ENCODE data around the gene KDM8. TPM values are rescaled to one million over a fixed set of nuclear protein-coding genes. Genes with fewer than 3 reads are reported as not detected.

KDM8 gene
- total RNA-seq, 4 donors from 2014 or later, result 2.0 to 4.6 (median 2.6) TPM

GRCh38 chr16:27229891-27230470 is 26.7 kb downstream of the KDM8 start:
- TF ChIP-seq, protein P1, sequence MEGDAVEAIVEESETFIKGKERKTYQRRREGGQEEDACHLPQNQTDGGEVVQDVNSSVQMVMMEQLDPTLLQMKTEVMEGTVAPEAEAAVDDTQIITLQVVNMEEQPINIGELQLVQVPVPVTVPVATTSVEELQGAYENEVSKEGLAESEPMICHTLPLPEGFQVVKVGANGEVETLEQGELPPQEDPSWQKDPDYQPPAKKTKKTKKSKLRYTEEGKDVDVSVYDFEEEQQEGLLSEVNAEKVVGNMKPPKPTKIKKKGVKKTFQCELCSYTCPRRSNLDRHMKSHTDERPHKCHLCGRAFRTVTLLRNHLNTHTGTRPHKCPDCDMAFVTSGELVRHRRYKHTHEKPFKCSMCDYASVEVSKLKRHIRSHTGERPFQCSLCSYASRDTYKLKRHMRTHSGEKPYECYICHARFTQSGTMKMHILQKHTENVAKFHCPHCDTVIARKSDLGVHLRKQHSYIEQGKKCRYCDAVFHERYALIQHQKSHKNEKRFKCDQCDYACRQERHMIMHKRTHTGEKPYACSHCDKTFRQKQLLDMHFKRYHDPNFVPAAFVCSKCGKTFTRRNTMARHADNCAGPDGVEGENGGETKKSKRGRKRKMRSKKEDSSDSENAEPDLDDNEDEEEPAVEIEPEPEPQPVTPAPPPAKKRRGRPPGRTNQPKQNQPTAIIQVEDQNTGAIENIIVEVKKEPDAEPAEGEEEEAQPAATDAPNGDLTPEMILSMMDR (IDR thresholded peaks at IDR 0.05), result no peak
- DNase-seq (ENCODE audit: low spot score), result no peak
- ATAC-seq (ENCODE audit: low FRiP score), result no peak

DNA sequence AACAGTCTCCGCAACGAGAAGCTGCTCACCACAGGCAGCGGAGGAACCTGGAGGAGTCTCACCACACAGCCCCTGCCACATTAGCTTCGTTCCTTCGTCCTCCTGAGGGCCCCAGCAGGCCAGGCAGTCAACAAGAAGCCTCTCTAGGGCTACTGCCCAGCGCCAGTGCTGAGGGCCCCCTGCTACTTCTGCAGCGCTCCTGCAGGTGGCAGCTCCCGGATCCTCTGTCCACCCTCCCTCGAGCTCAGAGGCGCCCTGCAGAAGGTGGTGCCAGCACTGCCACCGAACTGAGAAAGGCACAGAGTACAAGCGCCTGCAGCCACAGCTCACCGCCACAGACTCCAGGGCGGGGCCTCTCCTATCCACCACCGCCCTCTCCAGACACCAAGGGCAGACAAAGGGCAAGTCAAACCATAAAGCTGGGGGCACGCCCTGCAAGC is 27.3 kb downstream of the KDM8 start:
- TF ChIP-seq, protein P1 (IDR thresholded peaks at IDR 0.05), result no peak
- DNase-seq (ENCODE audit: low spot score) (no peak), ATAC-seq (ENCODE audit: low FRiP score) (no peak)

GRCh38 chr16:27231692-27232060 is 28.4 kb downstream of the KDM8 start:
- ATAC-seq (ENCODE audit: low FRiP score) (no peak), DNase-seq (ENCODE audit: low spot score) (no peak)
- TF ChIP-seq, protein P1 (IDR thresholded peaks at IDR 0.05), result no peak

- TF ChIP-seq, protein P1 (IDR thresholded peaks at IDR 0.05), result no peak
- no peak for DNase-seq (ENCODE audit: low spot score)
- ATAC-seq (ENCODE audit: low FRiP score), result no peak
Observed at GRCh38 chr16:27232061-27232900, 29.0 kb downstream of the KDM8 start.

DNA sequence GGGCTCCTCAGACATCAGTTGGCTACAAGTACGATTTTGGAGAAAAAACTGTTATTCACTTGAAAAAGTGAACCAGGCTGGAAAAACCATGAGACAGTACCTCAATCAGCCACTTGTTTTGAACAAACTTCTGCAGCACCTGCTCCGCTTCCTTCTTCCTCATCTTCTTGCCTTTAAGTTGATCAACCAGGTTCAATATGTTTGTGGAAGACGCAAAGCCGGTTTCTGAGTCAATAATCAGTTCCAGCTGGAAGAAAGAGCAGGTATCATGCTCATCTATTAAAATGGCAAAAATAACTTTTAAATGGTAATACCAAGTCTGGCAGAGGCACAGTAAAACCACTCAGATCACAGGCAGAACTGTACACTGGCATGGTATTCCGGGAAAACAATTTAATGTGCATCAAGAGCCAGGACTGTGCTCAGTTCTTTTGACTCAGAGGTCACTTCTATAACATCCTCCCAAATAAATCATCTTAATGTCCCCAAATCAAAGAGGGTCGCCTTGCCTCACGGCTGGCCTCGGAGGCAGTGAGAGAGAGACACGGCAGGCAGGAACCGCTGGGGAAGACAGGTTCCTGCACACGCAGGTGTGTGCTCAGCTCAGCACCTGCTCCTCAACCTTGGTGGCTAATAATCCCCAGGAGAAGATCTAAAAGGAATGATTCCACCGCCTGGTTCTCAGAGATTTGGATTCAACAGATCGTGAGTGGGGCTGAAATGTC is 29.7 kb downstream of the KDM8 start:
- DNase-seq (ENCODE audit: low spot score) (no peak), ATAC-seq (ENCODE audit: low FRiP score) (no peak)
- TF ChIP-seq, protein P1 (IDR thresholded peaks at IDR 0.05), result no peak

- TF ChIP-seq, protein P1 (IDR thresholded peaks at IDR 0.05), result no peak
- ATAC-seq (ENCODE audit: low FRiP score), result no peak
- no peak for DNase-seq (ENCODE audit: low spot score)
Observed at GRCh38 chr16:27233731-27234130, 30.4 kb downstream of the KDM8 start.
